ENCODE measurements around the gene NSF.

Gene NSF

DNA sequence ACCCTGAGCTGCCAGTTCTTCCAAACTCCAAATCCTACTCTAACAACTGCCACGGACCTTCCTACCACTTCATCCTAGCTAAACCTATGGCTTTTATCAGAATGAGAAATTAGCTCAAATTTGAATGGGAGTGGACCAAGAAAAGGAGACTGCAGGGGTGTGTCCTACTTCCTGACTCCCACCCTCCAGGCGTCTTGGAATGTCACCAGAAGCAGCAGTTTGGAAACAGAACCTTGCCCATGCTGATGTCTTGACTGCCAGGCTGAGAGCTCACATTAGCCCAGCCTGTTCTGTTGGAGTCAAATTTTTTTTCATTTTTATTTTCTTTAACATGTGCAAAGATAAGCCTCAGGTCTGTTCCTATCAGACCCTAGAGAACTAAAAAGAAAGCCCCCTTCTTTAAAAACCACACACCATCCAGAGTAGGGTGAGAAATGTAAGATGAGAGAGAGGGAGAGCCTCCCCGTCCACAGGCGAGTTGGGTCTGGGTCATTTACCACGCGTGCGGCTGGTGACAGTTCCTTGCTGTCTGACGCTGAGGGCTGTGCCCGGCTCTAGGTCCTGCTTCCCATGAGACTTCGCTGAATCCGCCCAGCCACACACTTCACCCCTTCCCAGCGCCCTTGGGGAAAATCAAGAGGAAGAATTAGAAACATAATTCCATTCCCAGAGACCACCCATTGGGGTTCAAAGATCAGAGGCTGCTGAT is 173.7 kb downstream of the NSF start:
- Histone ChIP-seq H3K27ac (ENCODE audit: low read length) (no peak overlapping the region), H3K27me3 (ENCODE audit: low read depth, low read length) (no peaks in the 10 kb centered on the region), H2AFZ (ENCODE audit: low read depth, low read length) (no peak overlapping the region), H3K79me2 (ENCODE audit: low read length) (no peaks in the 10 kb centered on the region), H3K36me3 (replicated peaks; ENCODE audit: low read depth, low read length) (peaks cover 9% of the 10 kb centered on the region), H4K20me1 (ENCODE audit: insufficient read depth, low read length) (no peaks in the 10 kb centered on the region), H3K9ac (ENCODE audit: low read length) (no peak overlapping the region), H3K4me2 (ENCODE audit: low read length) (no peak overlapping the region), H3K9me3 (ENCODE audit: insufficient read depth, low read length) (no peaks in the 10 kb centered on the region), H3K4me3 (ENCODE audit: low read length) (no peak overlapping the region), H3K4me1 (ENCODE audit: low read length) (no peaks in the 10 kb centered on the region)
- TF ChIP-seq, protein P1, sequence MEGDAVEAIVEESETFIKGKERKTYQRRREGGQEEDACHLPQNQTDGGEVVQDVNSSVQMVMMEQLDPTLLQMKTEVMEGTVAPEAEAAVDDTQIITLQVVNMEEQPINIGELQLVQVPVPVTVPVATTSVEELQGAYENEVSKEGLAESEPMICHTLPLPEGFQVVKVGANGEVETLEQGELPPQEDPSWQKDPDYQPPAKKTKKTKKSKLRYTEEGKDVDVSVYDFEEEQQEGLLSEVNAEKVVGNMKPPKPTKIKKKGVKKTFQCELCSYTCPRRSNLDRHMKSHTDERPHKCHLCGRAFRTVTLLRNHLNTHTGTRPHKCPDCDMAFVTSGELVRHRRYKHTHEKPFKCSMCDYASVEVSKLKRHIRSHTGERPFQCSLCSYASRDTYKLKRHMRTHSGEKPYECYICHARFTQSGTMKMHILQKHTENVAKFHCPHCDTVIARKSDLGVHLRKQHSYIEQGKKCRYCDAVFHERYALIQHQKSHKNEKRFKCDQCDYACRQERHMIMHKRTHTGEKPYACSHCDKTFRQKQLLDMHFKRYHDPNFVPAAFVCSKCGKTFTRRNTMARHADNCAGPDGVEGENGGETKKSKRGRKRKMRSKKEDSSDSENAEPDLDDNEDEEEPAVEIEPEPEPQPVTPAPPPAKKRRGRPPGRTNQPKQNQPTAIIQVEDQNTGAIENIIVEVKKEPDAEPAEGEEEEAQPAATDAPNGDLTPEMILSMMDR (IDR thresholded peaks at IDR 0.05; ENCODE audit: low read depth, low read length) = no peak

DNA sequence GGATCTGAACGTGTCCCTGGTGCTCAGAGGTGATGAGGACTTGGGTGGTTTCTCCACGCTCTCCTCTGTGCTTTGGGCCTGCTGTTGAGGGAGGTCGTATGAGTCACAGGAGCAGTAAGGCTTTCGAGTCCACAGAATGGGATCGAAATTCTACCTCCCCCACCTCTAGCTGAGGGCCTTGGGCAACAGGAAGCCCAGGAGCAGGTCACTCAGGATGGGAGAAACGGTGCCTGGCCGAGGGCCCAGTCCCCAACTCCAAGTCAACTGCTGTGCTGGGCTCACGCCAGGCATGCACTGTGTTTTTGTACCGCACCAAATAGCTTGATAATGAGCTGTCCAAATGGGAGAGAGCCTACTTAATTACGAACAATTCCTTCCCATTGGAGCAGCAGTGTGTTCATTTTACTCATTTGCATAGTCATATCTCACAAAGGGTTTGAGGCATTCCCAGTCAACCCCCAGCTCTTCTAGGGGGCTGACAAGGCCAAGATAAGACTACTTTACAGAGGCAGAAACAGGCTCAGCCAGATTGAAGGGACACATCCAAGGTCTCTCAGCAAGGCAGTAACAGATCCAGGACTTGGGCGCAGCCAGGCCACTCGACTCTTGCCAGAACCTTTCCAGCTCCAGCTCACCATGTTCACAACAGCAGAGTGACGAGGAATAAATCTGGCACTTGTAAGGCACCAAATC is 174.4 kb downstream of the NSF start:
- Histone ChIP-seq H3K36me3 (replicated peaks; ENCODE audit: low read depth, low read length) (peaks cover 11% of the 10 kb centered on the region), H3K4me2 (ENCODE audit: low read length) (no peak overlapping the region), H3K27ac (ENCODE audit: low read length) (no peak overlapping the region), H2AFZ (ENCODE audit: low read depth, low read length) (no peak overlapping the region), H3K4me3 (ENCODE audit: low read length) (no peak overlapping the region), H3K79me2 (ENCODE audit: low read length) (no peaks in the 10 kb centered on the region), H4K20me1 (ENCODE audit: insufficient read depth, low read length) (no peaks in the 10 kb centered on the region), H3K9ac (ENCODE audit: low read length) (no peak overlapping the region), H3K9me3 (ENCODE audit: insufficient read depth, low read length) (no peaks in the 10 kb centered on the region), H3K27me3 (ENCODE audit: low read depth, low read length) (no peaks in the 10 kb centered on the region), H3K4me1 (ENCODE audit: low read length) (no peaks in the 10 kb centered on the region; the same call in 1 of the 2 replicates)
- no peak for TF ChIP-seq EZH2phosphoT487 (IDR thresholded peaks at IDR 0.05; ENCODE audit: low read depth)
- TF ChIP-seq, protein P1 (IDR thresholded peaks at IDR 0.05; ENCODE audit: low read depth, low read length) = no peak

DNA sequence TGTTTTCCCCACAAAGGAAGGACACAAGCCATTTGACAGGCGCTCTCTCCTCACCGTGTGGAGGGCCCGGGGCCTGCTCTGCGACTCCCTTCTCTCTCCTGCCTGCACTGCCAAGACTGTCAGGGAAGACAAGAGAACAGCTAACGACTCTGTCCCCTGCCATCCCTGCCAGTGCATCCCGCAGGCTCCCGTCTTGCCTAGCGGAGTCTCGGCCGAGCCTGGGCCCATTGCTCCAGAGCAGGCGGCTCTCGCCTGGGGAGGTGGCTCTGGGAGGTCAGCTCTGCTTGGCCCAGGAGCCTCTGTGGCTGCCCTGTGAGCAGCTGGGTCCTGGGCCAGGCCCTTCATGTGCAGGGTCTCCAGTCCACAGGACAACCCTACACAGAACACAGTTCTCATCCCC is 175.0 kb downstream of the NSF start:
- Histone ChIP-seq H3K9ac (ENCODE audit: low read length) (no peak overlapping the region), H3K36me3 (replicated peaks; ENCODE audit: low read depth, low read length) (peaks cover 11% of the 10 kb centered on the region), H3K9me3 (ENCODE audit: insufficient read depth, low read length) (no peaks in the 10 kb centered on the region), H3K79me2 (ENCODE audit: low read length) (peaks cover 5% of the 10 kb centered on the region), H3K27ac (ENCODE audit: low read length) (no peak overlapping the region), H2AFZ (ENCODE audit: low read depth, low read length) (no peak overlapping the region), H3K4me3 (ENCODE audit: low read length) (no peak overlapping the region), H3K4me2 (ENCODE audit: low read length) (no peak overlapping the region), H3K27me3 (ENCODE audit: low read depth, low read length) (no peaks in the 10 kb centered on the region), H4K20me1 (ENCODE audit: insufficient read depth, low read length) (no peaks in the 10 kb centered on the region), H3K4me1 (ENCODE audit: low read length) (peaks cover 5% of the 10 kb centered on the region)
- TF ChIP-seq, protein P1 (IDR thresholded peaks at IDR 0.05; ENCODE audit: low read depth, low read length) = no peak

GRCh38 chr17:46766493-46767491 is 176.3 kb downstream of the NSF start:
- Histone ChIP-seq H4K20me1 (ENCODE audit: insufficient read depth, low read length) (no peaks in the 10 kb centered on the region), H3K4me1 (ENCODE audit: low read length) (peaks cover 9% of the 10 kb centered on the region), H3K9ac (ENCODE audit: low read length) (no peak overlapping the region), H3K4me2 (ENCODE audit: low read length) (no peak overlapping the region), H3K27ac (ENCODE audit: low read length) (no peak overlapping the region), H2AFZ (ENCODE audit: low read depth, low read length) (no peak overlapping the region), H3K79me2 (ENCODE audit: low read length) (peaks cover 7% of the 10 kb centered on the region), H3K27me3 (ENCODE audit: low read depth, low read length) (no peaks in the 10 kb centered on the region), H3K36me3 (replicated peaks; ENCODE audit: low read depth, low read length) (peaks cover 8% of the 10 kb centered on the region), H3K4me3 (ENCODE audit: low read length) (no peak overlapping the region), H3K9me3 (ENCODE audit: insufficient read depth, low read length) (no peaks in the 10 kb centered on the region)
- TF ChIP-seq, protein P1 (IDR thresholded peaks at IDR 0.05; ENCODE audit: low read depth, low read length) = no peak
- TF ChIP-seq EZH2phosphoT487 (IDR thresholded peaks at IDR 0.05; ENCODE audit: low read depth) = no peak

Data from OCI-LY3 (cell line).